Left renal cortex interstitium (tissue), 4 donors: ENCODE results near the gene TMED4. TPM values are rescaled to one million over a fixed set of nuclear protein-coding genes. Genes with fewer than 3 reads are reported as not detected.

Source experiments
- DNase-seq, 4 donors: peaks; one replicate each; pipeline ENCODE4 v3.0.0-alpha.2; 2013; ENCODE audit warnings: low read depth in 4 of 4, low spot score in 2 of 4, missing footprints in 1 of 4
- polyA plus RNA-seq, 4 donors: library from polyadenylated mRNA; unstranded; fragments of 120-200 nt; gene quantifications; one replicate each; pipeline ENCODE4 v1.2.1, GENCODE V29; 2013; ENCODE audit not compliant: insufficient read length in 4 of 4

The TMED4 gene
- 100 to 1,000 TPM; 128 to 176 (median 150) TPM for polyA plus RNA-seq

DNA sequence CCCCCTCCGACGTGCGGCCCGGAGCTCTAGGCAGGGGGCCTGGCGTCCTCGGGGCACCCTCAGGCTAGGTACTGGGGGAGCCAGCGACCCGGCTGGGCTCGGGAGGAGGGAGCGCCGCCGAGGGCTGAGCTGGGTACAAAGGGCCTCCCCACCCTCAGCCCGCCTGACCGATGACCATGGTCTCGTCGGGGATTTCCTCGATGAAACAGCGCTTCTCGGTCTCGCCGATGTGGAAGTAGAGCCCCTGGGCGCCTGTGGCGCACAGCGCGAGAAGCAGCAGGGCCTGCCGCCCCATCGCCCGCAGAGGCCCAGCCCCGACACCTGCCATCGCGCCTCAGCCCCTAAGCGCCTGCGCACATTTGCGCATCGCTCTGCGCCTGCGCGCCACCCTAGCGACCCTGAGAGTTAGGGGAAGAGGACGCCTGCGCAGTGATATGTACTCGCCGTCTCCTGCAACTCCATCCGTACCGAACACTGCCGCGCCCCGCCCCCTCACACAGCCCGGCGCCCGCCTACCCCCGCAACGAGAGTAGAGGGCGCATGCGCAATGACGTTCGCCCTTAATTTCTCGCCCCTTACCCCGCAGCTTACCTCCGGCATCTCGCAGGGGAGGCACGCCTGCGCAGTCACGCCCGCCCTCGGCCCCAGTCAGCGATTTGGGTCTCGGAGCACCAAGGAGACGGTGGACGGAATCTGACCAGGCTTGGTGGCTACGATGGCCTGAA is at the start of gene TMED4:
TSS of gene TMED4 (minus strand) at position 353 of the 725 bp plus-strand sequence. CDS start at position 328, 25 bp downstream.
- DNase-seq: peak; percentile 92 to 99 (median 96)

DNA sequence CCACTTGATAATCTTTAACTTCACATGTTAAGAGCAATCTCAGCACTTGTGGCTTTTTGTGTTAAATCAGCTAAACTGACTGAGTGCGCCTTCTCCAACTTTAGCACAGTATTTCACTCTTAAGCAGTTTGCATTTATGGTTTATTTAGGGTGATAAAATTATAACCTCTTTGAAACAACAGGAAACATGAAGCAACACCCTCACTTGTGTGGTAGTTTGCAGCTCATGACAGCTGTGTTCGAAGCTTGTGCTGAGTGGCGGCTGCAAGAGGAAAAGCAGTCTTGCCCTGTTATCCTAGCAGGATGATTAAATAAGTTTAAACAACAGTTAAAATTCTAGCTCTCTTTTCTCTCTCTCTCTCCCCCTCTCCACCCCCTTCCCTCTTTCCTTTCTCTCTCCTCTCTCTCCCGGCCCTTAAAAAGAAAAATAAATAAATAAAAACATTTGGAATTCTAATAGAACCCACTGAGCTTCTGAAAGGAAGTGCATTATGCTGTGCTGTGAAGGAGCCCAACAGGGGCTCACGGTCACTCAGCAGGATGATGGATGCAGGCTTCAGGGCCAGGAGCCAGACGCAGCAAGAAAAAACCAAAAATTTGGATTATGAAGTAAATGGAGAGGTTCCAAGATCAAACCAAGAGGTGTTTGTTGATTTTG is 49.6 kb upstream of the TMED4 start:
- no peak for DNase-seq

DNA sequence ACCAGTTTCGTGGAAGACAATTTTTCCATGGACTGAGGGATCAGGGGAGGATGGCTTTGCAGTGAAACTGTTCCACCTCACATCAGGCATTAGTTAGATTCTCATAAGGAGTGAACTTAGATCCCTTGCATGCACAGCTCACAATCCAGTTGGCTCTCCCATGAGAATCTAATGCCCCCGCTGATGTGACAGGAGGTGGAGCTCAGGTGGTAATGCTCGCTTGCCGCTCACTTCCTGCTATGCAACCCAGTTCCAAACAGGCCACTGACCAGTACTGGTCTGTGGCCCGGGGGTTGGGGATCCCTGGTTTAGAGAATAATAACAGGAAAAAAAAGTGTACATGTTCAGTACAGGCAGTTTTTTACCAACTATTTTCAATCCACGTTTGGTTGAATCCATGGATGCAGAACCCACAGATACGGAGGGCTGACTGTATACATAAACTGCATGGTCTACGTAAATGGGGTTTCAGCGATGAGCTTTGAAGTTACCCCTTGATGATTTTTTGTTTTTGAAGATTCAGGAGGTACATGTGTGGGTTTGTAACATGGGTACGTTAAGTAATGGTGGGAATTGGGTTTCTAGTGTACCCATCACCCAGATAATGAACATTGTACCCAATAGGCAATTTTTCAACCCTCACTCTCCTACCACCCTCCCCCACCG is 48.9 kb upstream of the TMED4 start:
- no peak for DNase-seq

DNA sequence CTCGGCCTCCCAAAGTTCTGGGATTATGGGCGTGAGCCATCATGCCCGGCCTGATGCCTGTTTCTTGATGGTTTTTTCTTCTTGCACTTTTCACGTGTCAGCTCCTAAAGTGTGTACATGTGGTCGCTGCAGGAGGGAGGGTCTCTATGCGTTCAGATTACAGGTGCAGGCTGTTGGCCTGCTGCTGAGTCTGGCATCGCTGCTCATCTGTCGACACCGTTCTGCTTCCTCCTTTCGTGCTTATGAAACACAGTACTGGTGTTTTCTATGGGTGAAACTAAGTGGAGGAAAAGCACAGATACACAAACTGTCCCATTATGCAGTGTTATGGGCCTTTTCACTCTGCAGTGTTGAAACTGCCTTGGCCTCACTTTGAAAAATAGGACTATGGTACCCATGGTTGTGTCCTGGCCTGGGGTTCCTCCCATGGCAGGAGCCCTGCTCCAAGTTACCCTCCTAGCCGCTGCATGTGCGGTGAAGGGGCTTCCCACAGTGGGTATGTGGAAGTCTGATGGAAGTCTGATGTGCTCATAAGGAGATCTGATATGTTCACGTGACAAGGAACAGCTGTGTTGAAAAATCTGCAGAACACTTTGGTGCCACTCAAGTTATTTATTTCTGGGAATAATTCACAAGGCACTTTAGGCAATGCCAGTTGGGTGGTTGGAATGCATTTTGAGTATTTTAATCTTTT is 47.9 kb upstream of the TMED4 start:
- no peak for DNase-seq

DNA sequence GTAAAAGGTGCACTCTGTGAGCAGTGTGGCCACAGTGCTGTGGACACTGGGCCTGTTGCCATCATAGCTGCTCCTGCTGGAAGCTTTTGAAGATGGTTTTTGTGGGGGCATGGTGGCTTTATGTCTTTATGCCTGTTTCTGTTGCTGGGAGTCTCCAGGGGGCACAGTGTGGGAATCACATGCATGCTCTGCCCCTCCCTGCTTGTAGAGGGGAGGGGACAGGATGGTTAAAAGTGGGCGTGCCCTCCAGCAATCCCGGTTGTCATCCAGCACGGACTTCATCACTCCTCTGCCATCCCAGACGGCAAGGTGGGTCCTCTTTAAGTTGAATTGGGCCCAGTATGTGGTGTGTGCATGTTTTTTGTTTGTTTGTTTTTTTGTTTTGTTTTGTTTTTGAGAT is 44.6 kb upstream of the TMED4 start:
- no peak for DNase-seq

DNA sequence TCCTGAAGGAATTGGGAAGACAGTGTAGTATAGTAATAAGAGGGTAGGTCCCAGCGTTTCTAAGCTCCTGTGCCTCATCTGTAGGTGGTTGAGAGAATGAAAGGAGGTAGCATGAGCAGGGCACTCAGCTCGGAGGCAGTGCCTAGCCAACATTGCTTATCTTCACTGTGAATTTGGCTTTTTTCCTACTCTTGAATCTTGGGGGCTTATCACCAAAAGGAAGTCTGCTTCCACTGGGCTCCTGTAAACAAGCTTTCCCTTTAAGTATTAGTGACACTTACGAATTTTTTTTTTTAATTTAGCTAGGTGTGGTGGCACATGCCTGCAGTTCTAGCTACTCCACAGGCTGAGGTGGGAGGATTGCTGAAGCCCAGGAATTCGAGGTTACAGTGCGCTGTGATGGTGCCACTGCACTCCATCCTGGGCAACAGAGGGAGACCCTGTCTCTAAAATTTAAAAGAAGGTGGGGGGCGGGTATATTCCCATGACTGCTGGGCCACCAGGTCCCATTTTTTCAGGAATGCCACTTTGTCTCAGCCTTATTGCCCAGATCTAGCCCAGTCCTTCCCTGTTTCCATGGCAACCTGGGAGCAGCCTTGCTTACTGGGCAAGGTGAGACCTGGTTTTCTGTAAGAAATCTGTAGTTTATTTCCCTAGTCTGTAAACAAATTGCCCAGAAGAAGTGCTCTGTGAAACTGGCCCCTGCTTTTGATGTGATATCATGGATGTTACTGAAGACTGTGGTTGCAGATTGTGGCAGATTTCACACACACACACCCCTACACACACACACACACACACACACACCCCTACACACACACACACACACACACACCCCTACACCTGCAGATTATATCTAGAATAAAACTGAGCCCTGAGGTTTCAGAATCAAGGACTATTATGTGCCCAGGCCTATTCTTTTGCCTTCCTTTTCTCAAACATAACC is 43.8 kb upstream of the TMED4 start:
- no peak for DNase-seq

DNA sequence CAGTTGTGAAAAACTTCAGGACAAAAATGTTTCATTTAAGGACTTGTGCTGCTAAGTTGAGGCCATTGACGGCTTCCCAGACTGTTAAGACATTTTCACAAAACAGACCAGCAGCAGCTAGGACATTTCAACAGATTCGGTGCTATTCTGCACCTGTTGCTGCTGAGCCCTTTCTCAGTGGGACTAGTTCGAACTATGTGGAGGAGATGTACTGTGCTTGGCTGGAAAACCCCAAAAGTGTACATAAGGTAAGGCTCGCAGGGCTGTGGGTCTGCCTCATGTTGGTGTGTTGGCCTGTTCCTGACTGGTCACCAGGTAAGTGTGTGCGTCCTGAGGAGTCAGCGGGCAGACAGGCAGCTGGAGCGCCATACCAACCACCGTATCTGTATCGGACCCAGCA is 42.3 kb upstream of the TMED4 start:
- DNase-seq: no peak

DNA sequence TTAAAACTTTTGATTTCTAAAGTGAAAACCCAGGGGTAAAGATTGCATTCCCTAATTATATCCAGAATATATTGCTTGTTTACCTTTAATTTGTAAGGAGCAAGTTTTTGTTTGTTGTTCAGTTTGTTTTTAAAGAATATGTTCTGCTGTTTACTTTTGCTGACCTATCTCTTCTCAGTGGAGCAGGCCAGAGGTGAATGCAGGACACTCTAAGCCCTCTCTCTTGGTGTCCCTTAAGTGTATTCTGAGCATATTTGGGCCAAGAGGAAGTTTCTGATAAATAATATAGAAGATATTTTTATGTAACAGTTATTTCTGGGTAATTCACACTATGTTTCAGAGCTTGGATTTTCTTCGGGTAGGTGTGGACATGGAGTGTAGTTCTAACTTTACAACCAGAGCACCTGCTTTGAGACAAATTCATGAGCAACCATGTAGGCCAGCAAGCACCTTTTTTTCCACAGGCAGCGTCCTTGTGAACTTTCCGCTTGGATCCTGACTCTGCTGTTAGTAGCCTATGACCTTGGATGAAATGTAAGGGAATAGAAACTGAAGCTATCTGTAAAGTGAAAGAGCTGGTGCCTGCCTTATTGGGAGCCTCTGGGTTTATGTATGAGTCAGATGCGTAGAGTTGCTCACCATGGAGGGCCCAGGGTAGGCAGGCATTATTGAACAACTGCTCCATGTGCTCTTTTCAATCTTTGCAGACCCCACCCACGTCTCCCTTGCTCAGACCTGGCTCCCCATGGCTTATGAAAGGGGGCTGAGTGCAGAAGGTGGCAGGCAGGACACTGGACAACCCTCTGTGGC is 40.5 kb upstream of the TMED4 start:
- no peak for DNase-seq

DNA sequence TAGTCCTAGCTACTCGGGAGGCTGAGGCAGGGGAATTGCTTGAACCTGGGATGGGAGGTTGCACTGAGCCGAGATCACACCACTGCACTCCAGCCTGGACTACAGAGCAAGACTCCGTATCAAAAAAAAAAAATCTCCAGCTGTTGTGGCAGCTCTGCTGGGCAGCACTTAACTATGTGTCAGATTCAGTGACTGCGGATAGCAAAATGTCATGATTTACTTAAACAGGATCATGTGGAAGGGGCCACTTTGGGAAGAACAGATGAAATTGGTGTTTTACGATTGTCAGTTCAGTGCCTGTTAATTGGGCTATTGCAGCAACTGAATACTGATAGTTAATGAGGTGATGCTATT is 39.7 kb upstream of the TMED4 start:
- no peak for DNase-seq

DNA sequence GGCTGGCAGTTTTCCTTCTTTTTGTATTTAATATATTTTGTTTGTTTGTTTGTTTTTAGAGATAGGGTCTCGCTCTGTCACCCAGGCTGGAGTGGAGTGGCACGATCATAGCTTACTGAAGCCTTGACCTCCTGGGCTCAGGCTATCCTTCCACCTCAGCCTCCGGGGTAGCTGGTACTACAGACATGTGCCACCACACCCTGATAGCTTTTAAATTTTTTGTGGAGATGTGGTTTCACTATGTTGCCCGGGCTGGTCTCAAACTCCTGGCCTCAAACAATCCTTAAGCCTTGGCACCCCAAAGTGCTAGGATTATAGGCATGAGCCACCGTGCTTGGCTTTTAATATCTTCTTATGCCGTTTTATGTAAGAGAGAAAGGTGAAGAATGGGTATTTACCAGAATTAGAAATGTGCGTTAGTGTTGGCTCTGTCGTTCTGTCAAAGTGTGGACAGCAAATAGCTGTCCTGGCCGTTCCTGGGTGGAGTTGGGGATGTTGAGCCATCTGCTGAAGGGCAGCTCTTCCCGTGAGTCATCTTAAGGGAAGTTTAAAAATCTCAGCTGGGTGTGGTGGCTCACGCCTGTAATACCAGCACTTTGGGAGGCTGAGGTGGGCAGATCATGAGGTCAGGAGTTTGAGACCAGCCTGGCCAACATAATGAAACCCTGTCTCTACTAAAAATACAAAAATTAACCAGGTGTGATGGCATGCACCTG is 39.2 kb upstream of the TMED4 start:
- no peak for DNase-seq

DNA sequence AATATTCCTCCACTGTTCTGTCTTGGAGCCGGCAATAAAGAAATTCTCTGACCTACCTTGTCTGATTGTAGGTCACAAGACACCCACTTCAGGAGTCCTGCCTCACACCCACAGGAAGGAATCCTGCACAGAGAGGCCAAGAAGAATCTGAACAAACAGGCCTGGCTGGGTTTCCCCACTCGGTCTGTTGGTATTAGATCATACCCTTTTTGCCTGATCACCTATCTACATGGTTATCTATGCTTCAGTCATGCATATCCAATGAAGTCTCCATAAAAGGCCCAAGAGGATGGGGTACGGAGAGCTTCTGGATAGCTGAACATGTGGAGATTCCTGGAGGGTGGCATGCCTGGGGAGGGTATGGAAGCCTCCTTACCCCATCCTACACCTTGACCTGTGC is 36.7 kb upstream of the TMED4 start:
- no peak for DNase-seq

DNA sequence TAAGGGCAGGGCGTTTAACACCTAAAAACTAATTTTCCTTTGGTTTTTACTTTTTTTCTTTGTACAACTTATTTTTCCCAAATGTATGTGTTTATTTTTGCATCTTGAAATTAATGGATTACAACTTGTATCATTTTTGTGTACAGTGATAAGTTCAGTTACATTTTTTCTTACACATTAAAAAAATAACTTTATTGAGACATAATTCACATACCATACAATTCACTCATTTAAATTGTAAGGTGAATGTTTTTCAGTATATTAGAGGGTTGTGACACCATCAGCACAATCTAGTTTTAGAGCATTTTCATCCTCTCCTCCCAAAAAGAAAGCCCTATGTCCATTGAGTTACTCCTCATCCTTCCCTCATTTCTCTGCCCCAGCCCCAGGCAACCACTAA is 36.0 kb upstream of the TMED4 start:
- DNase-seq: no peak

DNA sequence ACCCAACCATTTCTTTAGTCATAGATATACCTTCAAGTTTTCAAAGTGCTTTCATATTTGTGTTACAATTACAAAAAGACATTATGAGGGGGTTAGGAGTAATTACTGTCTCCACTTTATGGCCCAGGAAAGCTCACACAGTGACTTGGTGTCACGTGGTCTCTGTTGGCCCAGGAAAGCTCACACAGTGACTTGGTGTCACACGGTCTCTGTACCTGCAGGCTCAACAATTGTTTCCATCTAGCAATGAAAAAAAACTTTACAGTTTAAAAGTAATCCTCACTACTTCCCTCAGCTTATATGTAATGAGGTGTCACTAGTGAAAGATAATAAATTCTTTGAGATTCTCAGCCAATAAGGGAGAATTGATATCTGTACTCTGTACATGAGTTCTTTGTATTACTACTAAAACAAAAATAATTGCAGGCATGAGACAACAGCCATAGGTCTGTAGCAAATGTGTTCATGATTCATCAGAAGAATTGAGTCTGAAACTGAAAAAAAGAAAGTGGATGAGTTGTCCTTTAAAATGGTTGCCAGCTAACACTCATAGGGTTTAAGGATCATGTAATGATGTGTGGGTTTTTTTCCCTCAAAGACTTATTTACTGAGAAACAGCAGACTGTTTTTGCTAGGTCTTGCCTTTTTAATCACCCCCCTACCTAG is 35.3 kb upstream of the TMED4 start:
- DNase-seq: no peak

DNA sequence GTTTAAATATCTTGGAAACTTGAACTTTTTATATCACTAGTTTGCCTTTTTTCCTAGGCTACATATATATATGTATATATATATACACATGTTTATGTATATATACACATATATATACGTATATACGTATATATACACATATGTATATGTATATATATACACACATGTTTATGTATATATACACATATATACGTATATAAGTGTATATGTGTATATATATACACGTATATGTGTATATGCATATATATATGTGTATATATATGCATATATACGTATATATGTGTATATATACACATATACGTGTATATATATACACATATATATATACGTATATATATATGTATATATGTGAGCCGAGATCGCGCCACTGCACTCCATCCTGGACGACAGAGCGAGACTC is 34.5 kb upstream of the TMED4 start:
- DNase-seq: no peak

DNA sequence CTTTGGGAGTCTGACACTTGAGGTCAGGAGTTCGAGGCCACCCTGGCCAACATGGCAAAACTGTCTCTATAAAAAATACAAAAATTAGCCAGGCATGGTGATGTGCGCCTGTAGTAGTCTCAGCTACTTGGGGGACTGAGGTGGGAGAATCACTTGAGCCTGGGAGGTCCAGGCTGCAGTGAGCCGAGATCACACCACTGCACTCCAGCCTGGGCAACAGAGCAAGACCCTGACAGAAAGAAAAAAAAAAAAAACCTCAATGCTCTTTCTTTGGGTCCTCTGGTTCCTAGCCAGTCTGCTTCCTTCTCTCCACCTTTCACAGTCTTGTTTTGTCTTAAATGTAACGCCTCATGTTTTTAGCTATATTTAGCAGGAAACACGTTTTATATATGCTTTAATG is 33.8 kb upstream of the TMED4 start:
- DNase-seq: no peak

DNA sequence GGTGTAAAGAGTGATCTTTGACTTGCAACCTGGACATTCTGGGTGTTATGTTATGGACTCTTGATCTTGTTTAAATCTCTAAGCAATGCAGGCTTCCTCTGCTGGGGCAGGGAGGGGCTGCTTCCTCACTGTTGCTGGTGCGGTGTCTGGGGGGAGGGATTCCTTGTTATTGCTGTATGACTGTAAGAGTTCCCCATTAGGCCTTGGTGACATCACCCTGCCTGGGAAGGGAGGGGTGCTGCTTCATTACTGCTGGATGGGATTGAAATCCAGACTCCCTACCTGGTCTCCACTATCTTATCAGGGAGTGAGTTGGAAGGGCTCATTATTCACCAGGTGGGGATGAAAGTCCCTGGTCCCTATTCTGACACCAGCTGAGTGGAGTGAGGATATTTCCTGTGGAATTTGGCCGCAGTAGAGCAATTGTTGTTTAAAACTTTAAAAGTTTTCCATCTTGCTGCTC is 33.1 kb upstream of the TMED4 start:
- no peak for DNase-seq

DNA sequence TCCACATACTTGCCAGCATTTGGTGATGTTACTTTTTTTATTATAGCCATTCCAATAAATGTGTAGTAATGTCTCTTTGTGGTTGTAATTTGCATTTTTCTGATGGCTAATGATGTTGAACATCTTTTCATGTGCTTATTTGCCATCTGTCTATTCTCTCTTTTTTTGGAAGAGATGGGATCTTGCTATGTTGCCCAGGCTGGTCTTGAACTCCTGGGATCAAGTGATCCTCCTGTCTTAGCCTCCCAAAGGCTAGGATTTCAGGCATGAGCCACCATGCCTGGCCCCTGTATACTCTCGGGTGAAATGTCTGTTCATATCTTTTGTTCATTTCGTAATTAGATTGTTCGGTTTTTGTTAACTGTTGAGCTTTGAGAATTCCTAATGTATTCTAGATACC is 27.8 kb upstream of the TMED4 start:
- DNase-seq: no peak
